ENCODE results near the gene TBL1XR1. TPM values are rescaled to one million over a fixed set of nuclear protein-coding genes. Genes with fewer than 3 reads are reported as not detected.

TBL1XR1 gene
- total RNA-seq, 1 experiment from 2014 or later, result 87.3 TPM

DNA sequence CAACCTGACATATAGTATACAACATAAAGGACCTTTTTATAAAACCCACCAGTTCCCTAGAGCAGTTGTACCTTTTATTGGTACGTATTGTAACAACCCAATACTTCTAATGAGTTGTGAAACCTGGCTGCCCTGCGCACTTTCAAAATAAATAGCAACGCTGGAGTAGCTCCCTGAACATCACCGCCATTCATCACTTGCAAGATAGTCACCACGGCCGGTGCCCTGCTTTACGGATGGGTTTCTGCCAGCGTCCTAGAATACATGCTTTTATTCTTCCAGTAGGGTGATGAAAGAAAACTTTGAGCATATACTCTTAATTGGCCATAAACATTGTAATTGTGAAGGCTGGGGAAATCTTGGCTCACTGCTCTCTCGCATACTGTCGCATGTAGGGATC, 220.7 kb downstream of the TBL1XR1 start:
- no peak for DNase-seq (ENCODE audit: low read depth, low spot score)

GRCh38 chr3:176974279-176974678, 223.0 kb downstream of the TBL1XR1 start:
- DNase-seq (ENCODE audit: low read depth, low spot score), result no peak

More for the DNA sequence above, 220.7 kb downstream of the TBL1XR1 start:
- in situ Hi-C loops (cut with HindIII; ENCODE audit: low pct_unique_long_range_greater_than_20kb, low sequenced_read_pairs), result no loop called here

GRCh38 chr3:176971613-176972174, 225.6 kb downstream of the TBL1XR1 start:
- DNase-seq (ENCODE audit: low read depth, low spot score), result no peak
- in situ Hi-C loops (cut with HindIII; ENCODE audit: low pct_unique_long_range_greater_than_20kb, low sequenced_read_pairs), result no loop called here

More at GRCh38 chr3:176974279-176974678, 223.0 kb downstream of the TBL1XR1 start:
- in situ Hi-C loops (cut with HindIII; ENCODE audit: low pct_unique_long_range_greater_than_20kb, low sequenced_read_pairs), result no loop called here

DNA sequence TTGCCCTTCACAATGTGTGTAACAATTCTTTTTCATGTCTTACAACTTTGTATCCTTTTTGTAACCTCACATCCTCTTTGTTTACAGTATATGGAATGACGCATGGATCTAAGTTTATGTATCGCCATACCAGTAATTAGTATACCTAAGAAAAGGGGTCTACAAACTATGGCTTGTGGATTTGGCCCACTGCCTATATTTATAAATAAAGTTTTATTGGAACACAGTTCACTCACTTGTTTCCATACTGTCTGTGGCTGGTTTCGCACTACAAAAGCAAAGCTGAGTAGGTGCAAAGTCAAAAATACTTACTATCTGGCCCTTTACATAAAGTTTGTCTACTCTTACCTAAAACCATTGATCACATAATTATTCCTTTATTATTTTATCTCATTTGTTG, 226.5 kb downstream of the TBL1XR1 start:
- DNase-seq (ENCODE audit: low read depth, low spot score), result no peak
- in situ Hi-C loops (cut with HindIII; ENCODE audit: low pct_unique_long_range_greater_than_20kb, low sequenced_read_pairs), result no loop called here

DNA sequence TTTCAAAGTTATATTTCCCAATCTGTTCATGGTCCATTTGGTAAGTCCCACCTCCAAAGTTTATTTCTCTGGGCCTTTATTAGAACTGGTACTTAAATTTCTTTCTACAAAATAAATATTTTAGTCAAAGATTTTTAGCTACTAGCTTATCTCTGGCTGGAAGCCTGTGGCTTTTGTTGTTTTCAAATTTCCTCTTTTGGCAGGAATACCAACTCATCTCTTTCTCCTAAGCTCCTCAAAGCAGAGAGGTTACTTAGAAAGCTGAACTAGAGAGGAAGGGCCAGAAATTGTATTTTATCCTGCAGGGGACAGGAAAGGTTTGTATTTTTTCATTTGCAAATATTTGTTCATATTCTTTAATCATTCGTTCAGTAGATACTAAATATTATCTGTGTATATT, 227.8 kb downstream of the TBL1XR1 start:
- DNase-seq (ENCODE audit: low read depth, low spot score), result no peak
- in situ Hi-C loops (cut with HindIII; ENCODE audit: low pct_unique_long_range_greater_than_20kb, low sequenced_read_pairs), result no loop called here

Small RNAs within 50 kb of the gene (small RNA-seq; reads per million reads assigned to genes)
- 0 reads per million in 2 experiments for gene RF00019
- 0 reads per million in 2 experiments for gene RNU6-681P
